GM19035 (cell line): Measurements from ENCODE around the gene SPOCK1.

Source experiments
- ATAC-seq: cut with Tn5 transposase; IDR thresholded peaks from one replicate; pipeline ENCODE4 v1.9.1; 2021; ENCODE audit not compliant: unreplicated experiment

Gene SPOCK1

DNA sequence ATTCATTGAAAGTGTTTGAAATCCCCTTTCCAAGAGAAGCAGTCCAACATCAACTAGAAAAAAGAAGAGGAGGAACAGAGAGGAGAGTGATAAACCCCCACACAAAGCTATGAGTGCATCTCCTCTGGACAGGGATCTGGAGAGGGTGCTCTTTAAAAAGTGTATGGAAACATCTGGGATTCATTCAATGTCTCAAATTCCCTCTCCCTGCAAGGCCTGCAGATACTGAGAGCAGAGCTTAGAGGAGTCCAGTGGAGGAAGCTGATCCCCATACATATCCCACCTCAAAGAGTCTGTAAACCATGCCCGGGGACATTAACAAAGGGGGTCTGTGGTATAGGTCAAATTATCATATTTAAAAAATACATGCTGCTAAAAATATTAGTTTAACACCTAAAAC lies 2.2 kb downstream of the SPOCK1 start:
- no peak for ATAC-seq

GRCh38 chr5:137492331-137492730 lies 6.8 kb downstream of the SPOCK1 start:
- ATAC-seq: no peak

DNA sequence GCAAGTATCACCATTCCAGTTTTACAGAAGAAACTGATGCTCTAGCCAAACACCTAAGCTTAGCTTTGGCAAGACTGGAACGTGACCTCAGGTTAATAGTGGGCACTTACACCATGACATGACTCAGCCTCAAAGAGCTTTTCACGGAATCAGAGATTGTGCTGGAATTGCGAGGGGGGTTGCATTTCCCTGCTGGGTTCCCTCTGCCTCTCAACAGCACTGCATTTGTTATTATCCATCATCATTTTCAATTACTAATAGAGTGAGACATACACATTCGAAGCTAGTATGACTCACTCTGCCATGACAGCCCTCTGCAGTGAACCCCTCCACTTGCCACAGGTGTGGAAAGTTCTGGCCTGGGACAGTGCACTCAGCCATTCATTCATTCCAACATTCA lies 8.0 kb downstream of the SPOCK1 start:
- no peak for ATAC-seq

GRCh38 chr5:137490591-137490990 lies 8.5 kb downstream of the SPOCK1 start:
- ATAC-seq: no peak

GRCh38 chr5:137488974-137489373 lies 10.2 kb downstream of the SPOCK1 start:
- no peak for ATAC-seq

DNA sequence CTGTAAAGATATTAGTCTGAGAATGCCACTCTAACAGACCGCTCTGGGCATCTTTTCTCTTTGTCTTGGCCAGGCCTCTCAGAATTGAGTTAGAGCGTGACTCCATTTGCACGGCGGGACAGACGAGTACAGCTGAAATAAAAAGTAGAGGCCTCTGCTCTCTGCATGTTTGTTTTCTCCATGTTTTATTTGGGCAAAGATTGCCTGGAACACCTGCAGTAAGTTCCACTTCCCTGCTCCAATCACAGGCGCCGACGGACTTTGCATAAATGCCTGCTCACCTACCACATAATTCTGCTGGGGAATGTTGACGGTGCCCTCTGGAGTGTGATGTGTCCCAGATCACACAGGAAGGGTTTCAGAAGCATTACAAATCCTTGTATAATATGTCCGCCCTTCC lies 10.6 kb downstream of the SPOCK1 start:
- no peak for ATAC-seq

DNA sequence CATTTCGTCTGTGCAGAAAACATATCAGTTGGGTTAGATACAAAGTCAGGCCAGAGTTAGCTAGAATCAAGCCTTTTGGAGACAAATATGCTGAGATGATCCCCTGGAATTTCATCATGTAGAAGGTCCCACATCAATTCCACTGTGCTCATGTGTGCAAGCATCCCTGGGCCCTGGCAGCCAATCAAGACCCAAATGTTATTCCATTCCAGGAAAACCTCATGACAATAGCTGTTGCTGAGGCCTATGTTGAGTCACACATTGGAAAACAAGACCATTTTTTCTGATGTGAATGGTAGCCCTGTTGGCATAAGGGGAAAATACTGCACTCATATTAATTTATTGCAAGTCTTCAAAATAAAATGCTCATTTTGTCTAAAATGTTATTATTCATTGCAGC lies 11.5 kb downstream of the SPOCK1 start:
- ATAC-seq: no peak

- ATAC-seq: no peak
These were observed 12.4 kb downstream of the SPOCK1 start for GRCh38 chr5:137486707-137487106.

- no peak for ATAC-seq
These were observed 17.5 kb downstream of the SPOCK1 start for GRCh38 chr5:137481596-137481995.

- ATAC-seq: no peak
These were observed 21.1 kb downstream of the SPOCK1 start for GRCh38 chr5:137478043-137478442.

- no peak for ATAC-seq
These were observed 28.3 kb downstream of the SPOCK1 start for GRCh38 chr5:137470921-137471220.

- ATAC-seq: no peak
These were observed 28.8 kb downstream of the SPOCK1 start for GRCh38 chr5:137470111-137470920.

- no peak for ATAC-seq
These were observed 32.2 kb downstream of the SPOCK1 start for GRCh38 chr5:137466889-137467288.

GRCh38 chr5:137465930-137466329 lies 33.2 kb downstream of the SPOCK1 start:
- no peak for ATAC-seq

GRCh38 chr5:137462816-137463520 lies 36.2 kb downstream of the SPOCK1 start:
- no peak for ATAC-seq

DNA sequence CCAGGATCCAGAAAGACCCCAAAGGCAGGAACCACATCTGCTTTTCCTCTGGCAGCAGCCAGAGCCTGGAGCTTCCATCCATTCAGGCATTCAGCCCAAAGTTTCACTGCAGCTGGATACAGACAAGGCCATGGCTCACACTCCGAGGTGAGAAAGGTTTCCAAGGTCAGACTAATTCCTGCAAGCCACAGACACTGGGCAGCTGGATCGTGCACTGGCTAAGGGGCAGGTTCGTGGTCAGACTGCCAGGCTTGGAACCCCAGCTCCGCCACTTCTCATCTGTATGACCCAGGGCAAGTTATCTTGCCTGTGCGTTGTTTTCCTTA lies 36.9 kb downstream of the SPOCK1 start:
- no peak for ATAC-seq

GRCh38 chr5:137461391-137462264 lies 37.5 kb downstream of the SPOCK1 start:
- no peak for ATAC-seq

DNA sequence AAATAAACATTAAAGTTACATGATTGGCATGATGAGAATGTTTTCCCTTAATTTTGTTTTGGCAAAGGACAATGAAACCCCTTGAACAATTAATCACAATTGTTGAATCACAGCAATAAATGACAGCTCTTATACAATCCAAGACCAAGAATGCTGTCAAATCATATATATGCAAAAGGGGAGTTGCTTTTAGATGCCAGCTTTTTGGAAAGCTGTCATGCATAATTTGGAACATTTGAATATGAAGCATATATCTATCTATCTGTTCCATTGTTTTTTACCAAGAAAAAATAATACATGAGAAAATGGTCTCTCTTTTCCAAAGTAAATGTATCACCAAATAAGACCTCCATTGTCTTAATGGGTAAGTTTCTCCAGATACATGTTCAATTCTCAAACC lies 44.5 kb downstream of the SPOCK1 start:
- ATAC-seq: no peak

- no peak for ATAC-seq
These were observed 45.5 kb downstream of the SPOCK1 start for GRCh38 chr5:137453483-137454080.

GRCh38 chr5:137450759-137451158 lies 48.4 kb downstream of the SPOCK1 start:
- ATAC-seq: no peak

DNA sequence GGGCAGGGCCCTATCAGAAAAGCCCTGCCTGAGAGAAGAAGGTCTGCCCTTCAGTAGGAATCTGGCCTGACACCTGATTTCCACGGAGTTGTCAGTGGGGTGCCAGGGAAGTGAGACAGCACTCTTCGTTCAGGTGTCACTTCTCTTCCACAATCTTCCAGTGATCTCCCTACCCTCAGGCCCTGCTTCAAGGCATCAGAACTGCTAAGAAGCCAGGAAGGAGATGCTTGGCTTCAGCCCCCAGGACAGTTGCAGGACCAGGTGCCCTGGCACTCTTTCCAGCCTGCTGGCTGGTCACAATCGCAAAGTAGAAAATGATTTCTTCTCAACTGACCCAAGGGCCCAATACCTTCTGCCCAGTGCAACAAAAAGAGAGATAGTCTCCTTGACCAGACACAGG lies 50.3 kb downstream of the SPOCK1 start:
- no peak for ATAC-seq

GRCh38 chr5:137446615-137447014 lies 52.5 kb downstream of the SPOCK1 start:
- no peak for ATAC-seq
